Bone marrow (tissue), 2 donors: ENCODE measurements around the gene EPHA3.

Experiments used
- DNase-seq, 2 donors: peaks; one replicate each; lab custom pipeline; 2025; lab: John Stamatoyannopoulos, UW

The EPHA3 gene

GRCh38 chr3:89145995-89146394, 38.6 kb downstream of the EPHA3 start:
- no peak for DNase-seq

GRCh38 chr3:89154416-89154815, 47.0 kb downstream of the EPHA3 start:
- no peak for DNase-seq

GRCh38 chr3:89155811-89156210, 48.4 kb downstream of the EPHA3 start:
- no peak for DNase-seq

- no peak for DNase-seq
These were observed 50.2 kb downstream of the EPHA3 start for GRCh38 chr3:89157575-89157974.

GRCh38 chr3:89159605-89160004, 52.2 kb downstream of the EPHA3 start:
- no peak for DNase-seq

GRCh38 chr3:89164774-89165173, 57.4 kb downstream of the EPHA3 start:
- DNase-seq = no peak

- DNase-seq = no peak
These were observed 58.3 kb downstream of the EPHA3 start for GRCh38 chr3:89165636-89166263.

- no peak for DNase-seq
These were observed 64.5 kb downstream of the EPHA3 start for GRCh38 chr3:89171687-89172545.

GRCh38 chr3:89173546-89173945, 66.1 kb downstream of the EPHA3 start:
- DNase-seq = no peak

- DNase-seq = no peak
These were observed 72.1 kb downstream of the EPHA3 start for GRCh38 chr3:89179355-89180001.

- DNase-seq = no peak
These were observed 72.9 kb downstream of the EPHA3 start for GRCh38 chr3:89180334-89180733.

GRCh38 chr3:89182056-89182455, 74.6 kb downstream of the EPHA3 start:
- DNase-seq = no peak

- no peak for DNase-seq
These were observed 77.0 kb downstream of the EPHA3 start for GRCh38 chr3:89184151-89184995.

- DNase-seq = no peak
These were observed 79.0 kb downstream of the EPHA3 start for GRCh38 chr3:89186456-89186855.

- no peak for DNase-seq
These were observed 91.2 kb downstream of the EPHA3 start for GRCh38 chr3:89198591-89198990.

- DNase-seq = no peak
These were observed 105.2 kb downstream of the EPHA3 start for GRCh38 chr3:89212619-89213018.

- no peak for DNase-seq
These were observed 108.8 kb downstream of the EPHA3 start for GRCh38 chr3:89216016-89216739.

GRCh38 chr3:89217148-89217685, 109.8 kb downstream of the EPHA3 start:
- no peak for DNase-seq

- DNase-seq = no peak
These were observed 114.5 kb downstream of the EPHA3 start for GRCh38 chr3:89221924-89222323.

- no peak for DNase-seq
These were observed 115.8 kb downstream of the EPHA3 start for GRCh38 chr3:89223188-89223587.

- no peak for DNase-seq
These were observed 119.8 kb downstream of the EPHA3 start for GRCh38 chr3:89227218-89227617.
